GM10248 (cell line): ENCODE results near the gene NUDCD2.
"Not testable (repeated sequence)": the region's sequence is repeated elsewhere in the genome, so short reads cannot be mapped to it uniquely, and the experiment has no call there.

ENCODE experiments used
- CTCF ChIA-PET: fragments of 300-600 bp; sonication (Branson Sonifier 250); formaldehyde crosslinking; extraction: SDS; loops from one replicate; lab custom pipeline; 2021; ENCODE audit warnings: antibody characterized with exemption; lab: Yijun Ruan, JAX
- POLR2A ChIA-PET: fragments of 350-650 bp; sonication (Branson Sonifier 250); formaldehyde crosslinking; extraction: SDS; loops from one replicate; lab custom pipeline; 2020; ENCODE audit warnings: antibody characterized with exemption; lab: Yijun Ruan, JAX
- DNase-seq: peaks from one replicate; pipeline ENCODE4 v3.0.0; 2012; ENCODE audit errors: extremely low spot score
- CTCF ChIP-seq: IDR thresholded peaks from 2 replicates; pipeline ENCODE4 v1.5.1; 2012; ENCODE audit warnings: mild to moderate bottlenecking, low read depth; ENCODE audit errors: extremely low read depth, missing control alignments, control extremely low read depth

The NUDCD2 gene

GRCh38 chr5:163434401-163434866 lies 25.5 kb downstream of the NUDCD2 start:
- CTCF ChIA-PET: interaction anchor here (0.9 kb wide), 1 partner anchor 9 kb away, joined by 3 read pairs; no protein-coding TSS in a partner anchor
- TF ChIP-seq CTCF: no peak
- no peak for DNase-seq
- POLR2A ChIA-PET: no interaction called here

- CTCF ChIA-PET: no interaction called here
- no peak for TF ChIP-seq CTCF
- no peak for DNase-seq
- POLR2A ChIA-PET: no interaction called here
Observed at GRCh38 chr5:163433271-163433670, 26.6 kb downstream of the NUDCD2 start.

GRCh38 chr5:163432544-163432943 lies 27.4 kb downstream of the NUDCD2 start:
- ChIA-PET CTCF (no interaction called here), POLR2A (no interaction called here)
- DNase-seq: no peak
- TF ChIP-seq CTCF: no peak

GRCh38 chr5:163426128-163426527 lies 33.8 kb downstream of the NUDCD2 start:
- POLR2A ChIA-PET, DNase-seq: not testable (repeated sequence)
- CTCF ChIA-PET: interaction anchor here (2.9 kb wide), 1 partner anchor 18 kb away, joined by 11 read pairs; no protein-coding TSS in a partner anchor

GRCh38 chr5:163424836-163425235 lies 35.1 kb downstream of the NUDCD2 start:
- DNase-seq: no peak
- no peak for TF ChIP-seq CTCF
- CTCF ChIA-PET: interaction anchor here (1.1 to 2.9 kb wide), 4 partner anchors 9 to 19 kb away, joined by 3 to 11 read pairs (median 3); no protein-coding TSS in a partner anchor
- POLR2A ChIA-PET: interaction anchor here (0.6 kb wide), 1 partner anchor 243 kb away, joined by 6 read pairs; no protein-coding TSS in a partner anchor

GRCh38 chr5:163415673-163416072 lies 44.2 kb downstream of the NUDCD2 start:
- POLR2A ChIA-PET, DNase-seq: not testable (repeated sequence)
- CTCF ChIA-PET: interaction anchor here (1.0 kb wide), 1 partner anchor 24 kb away, joined by 3 read pairs; no protein-coding TSS in a partner anchor

- no peak for TF ChIP-seq CTCF
- POLR2A ChIA-PET: no interaction called here
- CTCF ChIA-PET: interaction anchor here (3.0 to 4.8 kb wide), 3 partner anchors 9 to 62 kb away, joined by 9 to 32 read pairs (median 23); no protein-coding TSS in a partner anchor
- no peak for DNase-seq
Observed at GRCh38 chr5:163410505-163410904, 49.4 kb downstream of the NUDCD2 start.

- no peak for DNase-seq
- POLR2A ChIA-PET: no interaction called here
- CTCF ChIA-PET: interaction anchor here (0.8 to 4.8 kb wide), 28 partner anchors 11 to 1871 kb away, joined by 3 to 32 read pairs (median 5); partner anchors contain the start of genes CCNG1 and HMMR
- no peak for TF ChIP-seq CTCF
Observed at GRCh38 chr5:163409384-163409783, 50.5 kb downstream of the NUDCD2 start.
